Measurements from ENCODE around the gene FHAD1.

DNA sequence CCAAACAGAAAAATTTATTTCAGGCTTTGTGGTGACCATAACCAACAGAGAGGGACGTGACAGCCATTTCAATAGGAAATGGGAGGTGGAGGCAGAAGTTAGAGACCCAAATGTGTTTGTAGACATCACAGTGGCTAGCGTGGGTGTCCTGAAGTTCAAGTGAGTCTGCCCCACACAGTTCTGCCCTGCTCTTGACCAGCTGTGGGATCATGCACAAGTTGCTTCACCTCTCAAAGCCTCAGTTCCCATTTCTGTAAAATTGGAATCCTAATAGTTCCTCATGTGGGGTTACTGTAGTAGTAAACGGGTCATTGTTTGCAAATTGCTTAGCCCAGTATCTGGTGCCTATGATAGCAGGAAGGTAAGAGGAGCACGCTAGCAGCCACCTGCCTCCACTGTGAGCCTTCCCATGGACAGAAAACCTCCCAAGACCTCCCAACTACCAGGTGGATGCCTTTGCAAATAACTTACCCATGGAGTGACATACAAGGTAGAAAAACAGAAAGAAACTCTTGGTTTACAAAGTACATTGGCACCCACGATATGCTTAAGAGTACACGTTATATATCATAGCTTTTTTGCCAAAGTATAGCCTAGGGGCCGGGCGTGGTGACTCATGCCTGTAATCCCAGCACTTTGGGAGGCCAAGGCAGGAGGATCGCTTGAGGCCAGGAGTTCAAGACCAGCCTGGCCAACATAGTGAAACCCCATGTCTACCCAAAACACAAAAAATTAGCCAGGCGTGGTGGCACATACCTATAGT lies 29.1 kb downstream of the FHAD1 start:
- TF ChIP-seq ZNF121 (CRISPR knock-in tag; conservative IDR thresholded peaks at IDR 0.05), result no peak
- TF ChIP-seq CREB1 (IDR thresholded peaks at IDR 0.05), result no peak
- no peak for TF ChIP-seq CREB1 (CRISPR knock-in tag; IDR thresholded peaks at IDR 0.05)
- TF ChIP-seq, protein P1, sequence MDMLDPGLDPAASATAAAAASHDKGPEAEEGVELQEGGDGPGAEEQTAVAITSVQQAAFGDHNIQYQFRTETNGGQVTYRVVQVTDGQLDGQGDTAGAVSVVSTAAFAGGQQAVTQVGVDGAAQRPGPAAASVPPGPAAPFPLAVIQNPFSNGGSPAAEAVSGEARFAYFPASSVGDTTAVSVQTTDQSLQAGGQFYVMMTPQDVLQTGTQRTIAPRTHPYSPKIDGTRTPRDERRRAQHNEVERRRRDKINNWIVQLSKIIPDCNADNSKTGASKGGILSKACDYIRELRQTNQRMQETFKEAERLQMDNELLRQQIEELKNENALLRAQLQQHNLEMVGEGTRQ (CRISPR knock-in tag; IDR thresholded peaks at IDR 0.05), result no peak
- no peak for TF ChIP-seq TCF7L2 (IDR thresholded peaks at IDR 0.05; ENCODE audit: low read depth, low read length)
- TF ChIP-seq, protein P2, sequence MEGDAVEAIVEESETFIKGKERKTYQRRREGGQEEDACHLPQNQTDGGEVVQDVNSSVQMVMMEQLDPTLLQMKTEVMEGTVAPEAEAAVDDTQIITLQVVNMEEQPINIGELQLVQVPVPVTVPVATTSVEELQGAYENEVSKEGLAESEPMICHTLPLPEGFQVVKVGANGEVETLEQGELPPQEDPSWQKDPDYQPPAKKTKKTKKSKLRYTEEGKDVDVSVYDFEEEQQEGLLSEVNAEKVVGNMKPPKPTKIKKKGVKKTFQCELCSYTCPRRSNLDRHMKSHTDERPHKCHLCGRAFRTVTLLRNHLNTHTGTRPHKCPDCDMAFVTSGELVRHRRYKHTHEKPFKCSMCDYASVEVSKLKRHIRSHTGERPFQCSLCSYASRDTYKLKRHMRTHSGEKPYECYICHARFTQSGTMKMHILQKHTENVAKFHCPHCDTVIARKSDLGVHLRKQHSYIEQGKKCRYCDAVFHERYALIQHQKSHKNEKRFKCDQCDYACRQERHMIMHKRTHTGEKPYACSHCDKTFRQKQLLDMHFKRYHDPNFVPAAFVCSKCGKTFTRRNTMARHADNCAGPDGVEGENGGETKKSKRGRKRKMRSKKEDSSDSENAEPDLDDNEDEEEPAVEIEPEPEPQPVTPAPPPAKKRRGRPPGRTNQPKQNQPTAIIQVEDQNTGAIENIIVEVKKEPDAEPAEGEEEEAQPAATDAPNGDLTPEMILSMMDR (IDR thresholded peaks at IDR 0.05 in 2 of 3, conservative IDR thresholded peaks at IDR 0.05 in 1 of 3; ENCODE audit: insufficient read depth in 2 of 3, low read depth in 1 of 3, low read length in 3 of 3), result no peak
- TF ChIP-seq, protein P3, sequence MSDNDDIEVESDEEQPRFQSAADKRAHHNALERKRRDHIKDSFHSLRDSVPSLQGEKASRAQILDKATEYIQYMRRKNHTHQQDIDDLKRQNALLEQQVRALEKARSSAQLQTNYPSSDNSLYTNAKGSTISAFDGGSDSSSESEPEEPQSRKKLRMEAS (CRISPR knock-in tag; IDR thresholded peaks at IDR 0.05), result no peak
- TF ChIP-seq EZH2 (IDR thresholded peaks at IDR 0.05; ENCODE audit: borderline replicate concordance, low read depth, low read length), result no peak
- no peak for TF ChIP-seq GABPB2 (CRISPR knock-in tag; conservative IDR thresholded peaks at IDR 0.05)
- TF ChIP-seq SMAD4 (CRISPR knock-in tag; conservative IDR thresholded peaks at IDR 0.05), result no peak
- TF ChIP-seq, protein P4, sequence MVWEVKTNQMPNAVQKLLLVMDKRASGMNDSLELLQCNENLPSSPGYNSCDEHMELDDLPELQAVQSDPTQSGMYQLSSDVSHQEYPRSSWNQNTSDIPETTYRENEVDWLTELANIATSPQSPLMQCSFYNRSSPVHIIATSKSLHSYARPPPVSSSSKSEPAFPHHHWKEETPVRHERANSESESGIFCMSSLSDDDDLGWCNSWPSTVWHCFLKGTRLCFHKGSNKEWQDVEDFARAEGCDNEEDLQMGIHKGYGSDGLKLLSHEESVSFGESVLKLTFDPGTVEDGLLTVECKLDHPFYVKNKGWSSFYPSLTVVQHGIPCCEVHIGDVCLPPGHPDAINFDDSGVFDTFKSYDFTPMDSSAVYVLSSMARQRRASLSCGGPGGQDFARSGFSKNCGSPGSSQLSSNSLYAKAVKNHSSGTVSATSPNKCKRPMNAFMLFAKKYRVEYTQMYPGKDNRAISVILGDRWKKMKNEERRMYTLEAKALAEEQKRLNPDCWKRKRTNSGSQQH (CRISPR knock-in tag; IDR thresholded peaks at IDR 0.05), result no peak

Measured in K562 (cell line).